GM21825 (cell line): ENCODE data around the gene CTIF.
"Not testable (repeated sequence)": the region's sequence is repeated elsewhere in the genome, so short reads cannot be mapped to it uniquely, and the experiment has no call there.

Source experiments
- ATAC-seq: cut with Tn5 transposase; IDR thresholded peaks from one replicate; pipeline ENCODE4 v1.9.1; 2021; ENCODE audit warnings: mild to moderate bottlenecking, moderate library complexity; ENCODE audit not compliant: unreplicated experiment

Gene CTIF

DNA sequence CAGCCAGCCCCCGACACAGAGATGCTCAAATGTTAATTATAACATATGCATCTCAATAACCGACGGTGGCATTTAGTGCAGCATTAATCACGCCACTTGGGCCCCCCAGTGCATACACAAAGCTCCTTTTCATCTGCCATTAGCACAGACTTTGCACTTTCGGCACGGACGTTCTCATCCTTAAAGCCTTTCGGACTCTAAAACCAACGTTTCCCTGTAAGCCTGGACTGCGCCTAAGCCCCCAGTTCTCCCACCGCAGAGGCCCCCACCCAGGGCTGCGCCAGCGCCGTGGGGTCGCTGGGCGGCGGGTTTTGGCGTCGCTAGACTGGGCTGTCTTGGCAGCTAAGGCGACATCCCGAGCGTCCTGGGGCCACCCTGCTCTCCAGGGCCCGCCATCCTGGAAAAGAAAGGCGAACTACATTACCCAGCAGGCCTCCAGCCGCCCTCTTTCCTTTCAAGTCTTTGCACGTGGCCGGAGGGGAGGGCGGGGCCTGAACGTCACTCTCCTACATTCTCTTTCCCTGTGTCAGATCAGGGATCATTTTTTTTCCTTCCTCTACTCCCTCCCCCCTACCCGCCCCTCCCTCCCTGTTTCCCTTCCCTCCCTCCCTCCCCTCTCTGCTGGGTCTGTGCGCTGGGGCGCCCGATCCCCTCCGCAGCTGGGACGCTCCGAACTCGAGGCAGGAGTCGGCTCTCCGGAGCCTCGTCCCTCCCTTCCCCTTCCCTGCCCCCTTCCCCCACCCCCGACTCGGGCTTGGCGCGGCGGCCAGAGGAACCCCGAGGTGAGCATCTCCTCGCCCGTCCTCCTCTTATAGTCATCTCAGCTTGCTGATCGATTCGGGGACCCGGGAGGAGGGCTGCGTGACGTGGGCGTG is at the start of gene CTIF:
CTIF (plus strand) TSS at position 501 of the 875 bp plus-strand sequence. CDS start 80,535 bp downstream, outside the sequence.
- ATAC-seq = peak; percentile 81

DNA sequence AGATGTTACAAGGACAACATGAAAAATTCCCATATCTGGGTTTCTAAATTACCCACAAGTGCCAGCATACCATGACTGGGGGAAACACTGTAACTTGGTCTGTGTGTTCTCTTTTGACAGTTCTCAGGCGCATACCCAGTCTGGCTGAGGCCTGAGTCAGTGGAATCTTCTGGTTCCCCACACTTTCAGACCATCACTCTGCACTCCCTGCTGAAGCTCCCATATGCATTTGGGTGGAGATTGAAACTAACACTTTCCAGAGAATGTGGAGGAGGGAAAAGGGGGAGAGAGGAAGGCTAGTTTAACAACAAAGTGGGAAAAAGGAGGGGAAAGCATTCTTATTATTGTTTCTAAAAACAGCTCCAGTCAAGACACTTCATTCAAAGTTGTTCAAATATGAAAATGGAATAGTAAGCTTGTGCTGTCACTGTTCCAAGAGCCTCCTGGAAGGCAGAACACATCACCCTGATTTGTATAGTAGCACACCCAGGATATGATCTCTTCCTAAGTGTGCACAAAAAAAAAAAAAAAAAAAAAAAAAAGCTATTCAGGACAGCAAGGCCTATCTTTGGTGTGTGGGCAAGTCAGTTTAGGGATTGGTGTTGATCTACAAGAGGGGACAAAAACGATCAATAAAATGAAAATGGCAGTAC is 48.1 kb upstream of the CTIF start:
- ATAC-seq = no peak

DNA sequence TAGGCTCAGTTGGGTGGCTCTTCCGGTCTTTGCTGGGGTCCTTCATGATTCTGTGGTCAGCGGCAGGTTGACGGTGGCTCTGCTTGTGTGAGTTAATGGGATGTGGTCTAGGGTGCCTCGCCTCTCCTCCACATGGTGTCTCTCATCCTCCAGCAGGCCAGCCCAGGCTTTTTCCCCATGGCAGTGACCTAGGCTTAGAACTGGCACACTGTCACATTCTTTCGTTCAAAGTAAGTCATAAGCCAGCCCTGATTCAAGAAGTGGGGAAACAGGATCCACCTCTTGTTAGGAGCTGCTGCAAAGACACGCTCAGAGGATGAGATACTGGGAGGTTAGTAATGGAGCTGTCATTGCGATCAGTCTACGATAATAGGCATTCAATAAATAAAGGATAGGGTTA is 46.0 kb upstream of the CTIF start:
- ATAC-seq = no peak

DNA sequence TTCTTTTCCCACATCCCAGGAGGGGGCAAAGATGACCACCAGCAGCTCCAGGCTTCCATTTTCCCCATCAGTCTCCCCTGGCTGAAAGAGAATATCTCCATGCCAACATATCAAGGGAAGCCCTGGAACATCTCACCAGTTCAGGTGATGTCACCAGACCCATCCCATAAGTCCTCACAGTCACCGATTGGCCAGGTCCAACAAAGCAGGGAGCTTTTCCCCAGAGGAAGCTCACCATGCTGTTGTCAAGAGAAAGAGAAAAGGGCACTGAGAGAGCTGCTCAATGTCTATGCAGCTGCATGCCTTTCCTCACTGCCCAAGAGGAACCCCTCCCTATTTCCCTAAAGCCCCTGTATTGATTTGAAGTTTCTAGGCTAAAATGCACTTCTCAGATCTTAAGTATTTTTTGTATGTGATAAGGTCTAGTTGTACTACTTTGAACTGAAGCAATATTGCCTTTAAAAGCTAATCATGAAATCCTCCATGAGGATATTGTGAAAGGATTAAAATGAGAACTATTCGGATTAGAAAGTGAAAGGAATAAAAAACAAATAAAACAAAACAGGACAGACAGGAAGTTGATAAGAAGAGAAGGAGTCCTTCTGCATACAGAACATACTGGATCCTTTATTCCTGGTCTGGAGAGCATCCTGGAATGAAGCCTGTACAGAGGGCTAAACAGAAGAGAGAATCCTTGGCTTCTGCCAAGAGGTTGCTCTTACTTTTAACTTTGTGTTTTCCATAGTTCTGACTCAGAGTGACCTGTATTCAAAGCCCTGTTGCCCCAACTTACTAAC is 45.2 kb upstream of the CTIF start:
- no peak for ATAC-seq

DNA sequence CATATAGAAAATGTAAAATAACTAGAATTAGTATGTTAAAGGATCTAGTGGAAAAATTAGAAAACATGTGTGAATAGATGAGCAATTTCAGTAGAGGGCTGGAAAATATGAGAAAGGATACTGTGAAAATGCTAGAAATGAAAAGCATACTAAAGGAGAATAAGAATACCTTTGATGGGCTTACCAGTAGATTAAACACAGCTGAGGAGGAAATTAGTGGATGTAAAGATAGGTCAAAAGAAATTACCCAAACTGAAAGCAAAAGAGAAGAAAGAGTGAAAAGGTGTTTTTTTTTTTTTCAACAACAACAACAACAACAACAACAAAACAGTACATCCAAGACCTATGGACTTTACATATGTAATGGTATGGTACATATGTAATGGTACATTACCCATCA is 41.0 kb upstream of the CTIF start:
- ATAC-seq = no peak

DNA sequence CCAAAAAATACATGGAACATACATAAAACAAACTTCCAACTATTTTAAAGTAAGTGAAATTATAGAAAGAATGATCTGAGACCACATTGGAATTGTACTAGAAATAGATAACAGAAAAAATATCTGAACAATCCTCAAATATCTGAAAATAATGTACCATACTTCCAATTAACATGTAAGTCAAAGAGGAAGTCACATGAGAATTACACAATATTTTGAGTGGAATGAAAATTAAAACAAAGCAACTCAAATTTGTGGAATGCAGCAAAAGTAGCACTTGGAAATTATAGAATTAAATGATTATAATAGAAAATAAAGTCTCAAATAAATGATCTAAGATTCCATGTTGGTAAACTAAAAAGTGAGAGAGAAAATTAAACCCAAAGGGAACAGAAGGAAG is 38.3 kb upstream of the CTIF start:
- ATAC-seq = no peak

DNA sequence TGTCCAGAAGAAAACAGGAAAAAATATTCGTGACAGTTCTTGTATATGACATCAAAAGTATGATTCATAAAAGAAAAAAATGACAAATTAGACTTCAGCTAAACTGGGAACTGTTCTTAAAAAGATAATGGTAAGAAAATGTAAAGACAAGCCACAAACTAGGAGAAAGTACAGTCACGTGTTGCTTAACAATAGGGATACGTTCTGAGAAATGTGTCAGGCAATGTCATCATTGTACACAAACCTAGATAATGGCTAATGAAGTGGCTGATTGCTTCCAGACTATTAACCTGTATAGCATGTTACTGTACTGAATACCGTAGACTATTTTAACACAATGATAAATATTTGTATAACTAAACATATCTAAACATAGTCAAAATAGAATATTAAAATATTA is 35.9 kb upstream of the CTIF start:
- ATAC-seq = no peak

DNA sequence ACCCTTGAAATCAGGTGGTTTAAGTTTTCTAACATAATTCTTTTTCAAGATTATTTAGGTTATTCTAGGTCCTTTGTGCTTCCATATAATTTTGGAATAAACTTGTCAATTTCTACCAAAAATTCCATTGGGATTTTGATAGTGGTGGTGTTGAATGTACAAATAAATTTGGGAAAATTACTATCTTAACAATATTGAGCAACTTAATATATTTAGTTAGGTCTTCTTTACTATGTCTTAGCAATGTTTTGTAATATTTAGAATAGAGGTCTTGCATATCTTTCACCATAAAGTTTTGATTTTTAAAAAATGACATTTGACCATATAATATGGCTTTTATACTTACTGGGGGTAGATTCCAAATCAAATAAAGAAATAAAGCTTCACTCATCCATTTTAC is 34.0 kb upstream of the CTIF start:
- ATAC-seq = no peak

DNA sequence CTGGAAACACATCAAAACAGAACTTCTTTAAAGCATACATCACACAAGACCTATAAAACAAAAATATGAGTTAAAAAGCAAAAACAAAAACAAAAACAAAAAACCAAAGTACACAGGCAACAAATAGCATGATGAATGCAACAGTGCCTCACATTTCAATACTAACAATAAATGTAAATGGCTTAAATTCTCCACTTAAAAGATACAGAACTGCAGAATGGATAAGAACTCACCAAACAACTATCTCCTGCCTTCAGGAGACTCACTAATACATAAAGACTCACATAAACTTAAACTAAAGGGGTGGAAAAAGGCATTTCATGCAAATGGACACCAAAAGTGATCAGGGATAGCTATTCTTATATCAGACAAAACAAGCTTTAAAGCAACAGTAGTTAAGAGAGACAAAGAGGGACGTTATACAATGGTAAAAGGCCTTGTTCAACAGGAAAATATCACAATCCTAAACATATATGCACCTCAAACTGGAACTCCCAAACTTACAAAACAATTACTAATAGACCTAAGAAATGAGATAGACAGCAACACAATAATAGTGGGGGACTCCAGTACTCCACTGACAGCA is 31.8 kb upstream of the CTIF start:
- not testable (repeated sequence) for ATAC-seq

DNA sequence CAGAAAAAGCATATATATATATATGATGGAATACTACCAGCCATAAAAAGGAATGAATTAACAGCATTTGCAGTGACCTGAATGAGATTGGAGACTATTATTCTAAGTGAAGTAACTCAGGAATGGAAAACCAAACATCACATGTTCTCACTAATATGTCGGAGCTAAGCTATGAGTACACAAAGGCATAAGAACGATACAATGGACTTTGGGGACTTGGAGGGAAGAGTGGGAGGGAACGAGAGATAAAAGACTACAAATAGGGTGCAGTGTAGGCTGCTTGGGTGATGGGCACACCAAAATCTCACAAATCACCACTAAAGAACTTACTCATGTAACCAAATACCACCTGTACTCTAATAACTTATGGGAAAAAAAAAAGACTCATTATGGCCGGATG is 26.3 kb upstream of the CTIF start:
- not testable (repeated sequence) for ATAC-seq

DNA sequence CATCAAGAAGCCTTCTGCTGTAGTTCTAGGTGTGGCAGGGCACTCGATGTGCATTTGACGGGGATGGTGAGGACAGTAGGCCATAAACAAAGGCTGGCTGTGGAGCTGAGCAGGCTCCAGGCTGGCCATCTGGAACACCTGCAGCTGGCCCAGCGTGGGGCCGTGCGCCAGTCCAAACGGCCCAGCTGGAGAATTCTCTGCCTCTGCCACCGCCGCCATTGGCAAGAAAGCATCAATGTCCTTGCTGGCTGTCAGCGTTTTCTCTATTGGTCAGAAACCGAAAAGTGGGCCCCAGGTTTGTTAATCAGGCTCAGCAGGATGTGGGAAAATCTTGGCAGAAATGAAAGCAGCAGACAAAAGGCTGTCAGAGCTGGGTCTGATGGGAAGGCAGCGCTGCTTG is 24.0 kb upstream of the CTIF start:
- ATAC-seq = no peak

DNA sequence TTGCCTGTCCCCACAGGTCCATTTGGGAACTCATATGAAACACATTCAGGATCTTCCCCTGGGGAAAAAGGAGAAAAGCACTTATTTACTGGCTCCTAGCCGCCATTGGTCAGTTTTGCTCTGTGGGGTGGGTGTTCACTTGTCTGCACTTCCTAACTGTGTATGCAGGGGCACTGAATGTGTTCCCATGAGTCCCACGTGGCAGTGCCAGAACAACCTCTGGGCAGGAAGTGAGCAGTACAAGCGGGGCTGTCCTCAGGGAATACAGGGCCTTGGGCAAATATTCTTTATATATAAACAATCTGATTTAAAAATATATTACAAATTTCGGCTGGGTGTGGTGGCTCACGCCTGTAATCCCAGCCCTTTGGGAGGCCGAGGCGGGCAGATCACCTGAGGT is 21.8 kb upstream of the CTIF start:
- ATAC-seq = no peak

DNA sequence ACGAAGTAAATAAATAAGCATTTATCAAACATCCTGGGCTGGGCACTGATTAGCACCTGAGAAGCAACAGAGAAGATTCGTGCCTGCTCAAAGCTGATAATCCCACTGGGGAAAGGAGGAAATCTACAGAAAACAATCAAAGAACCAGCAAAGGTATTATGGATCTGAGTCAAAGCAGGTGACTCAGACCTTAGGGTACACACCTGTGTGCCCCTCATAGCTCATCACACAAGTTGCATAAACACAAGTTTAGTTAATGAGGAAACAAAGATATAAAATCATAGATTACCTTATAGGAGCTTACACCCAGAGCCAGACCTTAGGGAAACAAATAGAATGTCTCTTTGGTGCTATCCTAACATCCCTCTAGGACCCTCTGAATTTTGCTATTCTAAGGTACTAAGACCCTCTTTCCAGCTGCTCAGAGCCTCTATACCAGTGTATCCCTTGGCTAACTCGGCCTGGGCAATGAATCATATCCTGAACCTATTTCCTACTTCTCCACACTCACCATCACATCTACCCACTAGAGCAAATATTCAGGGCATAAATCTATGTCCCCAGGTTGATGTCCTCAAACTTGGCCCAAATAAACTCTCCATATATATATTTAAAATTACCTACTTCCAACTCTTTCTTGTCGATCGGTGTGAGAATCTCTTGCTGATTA is 19.3 kb upstream of the CTIF start:
- no peak for ATAC-seq

DNA sequence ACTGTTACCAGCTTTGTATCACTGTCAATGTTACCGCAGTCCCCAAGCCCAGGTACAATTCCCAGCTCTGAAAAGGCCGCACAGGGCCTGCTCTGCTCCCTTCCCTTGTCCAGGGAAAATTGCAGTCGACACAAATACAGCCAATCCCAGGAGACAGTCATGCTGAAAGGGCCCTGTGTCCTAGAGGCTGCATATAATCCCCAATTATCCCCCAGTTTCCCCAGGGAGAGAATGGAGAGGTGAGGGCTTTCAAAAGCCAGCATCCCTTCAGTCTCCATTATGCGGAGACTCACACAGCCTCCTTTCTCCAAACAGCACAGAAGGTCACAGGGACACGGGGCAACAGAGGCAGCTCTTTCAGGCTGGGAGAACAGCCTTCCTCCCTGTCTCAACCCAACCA is 17.1 kb upstream of the CTIF start:
- no peak for ATAC-seq

DNA sequence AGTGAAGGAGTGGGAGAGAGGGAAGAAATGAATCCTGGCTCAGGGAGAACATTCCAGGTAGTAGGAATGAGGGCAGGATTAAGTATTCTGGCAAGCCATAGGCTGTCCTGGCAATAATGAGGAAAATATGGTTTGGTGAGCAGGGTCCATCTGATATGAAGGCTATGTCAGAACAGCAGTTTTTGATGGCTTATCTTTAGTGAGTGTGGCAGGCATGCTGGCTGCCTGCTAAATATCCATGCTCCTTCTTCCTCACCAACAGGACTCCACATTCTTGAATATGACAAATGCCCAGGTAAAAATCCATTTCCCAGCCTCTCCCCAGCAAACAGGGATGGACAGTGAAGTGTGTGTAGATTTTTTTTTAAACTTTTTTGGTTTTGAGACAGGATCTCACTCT is 13.2 kb upstream of the CTIF start:
- ATAC-seq = no peak

DNA sequence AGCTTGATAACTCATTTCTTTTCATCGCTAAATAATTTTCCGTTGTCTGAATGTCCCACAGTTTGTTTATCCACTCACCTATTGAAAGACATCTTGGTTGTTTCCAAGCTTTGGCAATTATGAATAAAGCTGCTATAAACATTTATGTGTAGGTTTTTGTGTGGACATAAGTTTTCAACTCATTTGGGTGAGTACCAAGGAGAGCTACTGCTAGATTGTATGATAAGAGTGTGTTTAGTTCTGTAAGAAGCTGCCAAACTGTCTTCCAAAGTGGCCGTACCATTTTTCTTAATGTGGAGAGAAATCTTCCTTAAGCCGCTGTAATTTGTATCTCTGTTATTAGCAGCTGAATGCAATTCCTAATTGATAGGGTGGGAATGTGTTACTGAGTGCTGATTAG is 11.4 kb upstream of the CTIF start:
- ATAC-seq = no peak

DNA sequence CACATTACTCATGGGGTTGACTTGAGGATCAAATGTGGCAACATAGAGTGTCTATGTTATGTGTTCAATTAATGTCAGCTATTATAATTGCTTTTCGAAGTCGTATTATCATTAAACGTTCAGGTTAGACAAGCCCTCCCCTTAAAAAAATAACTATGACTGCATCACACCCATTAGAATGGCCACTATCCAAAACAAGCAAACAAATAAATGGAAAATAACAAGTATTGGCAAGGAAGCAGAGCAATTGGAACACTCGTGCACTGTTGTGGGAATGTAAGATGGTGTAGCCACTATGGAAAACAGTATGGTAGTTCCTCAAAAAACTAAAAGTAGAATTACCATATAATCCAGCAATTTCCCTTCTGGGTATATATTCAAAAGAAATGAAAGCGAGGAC is 10.0 kb upstream of the CTIF start:
- ATAC-seq = no peak

DNA sequence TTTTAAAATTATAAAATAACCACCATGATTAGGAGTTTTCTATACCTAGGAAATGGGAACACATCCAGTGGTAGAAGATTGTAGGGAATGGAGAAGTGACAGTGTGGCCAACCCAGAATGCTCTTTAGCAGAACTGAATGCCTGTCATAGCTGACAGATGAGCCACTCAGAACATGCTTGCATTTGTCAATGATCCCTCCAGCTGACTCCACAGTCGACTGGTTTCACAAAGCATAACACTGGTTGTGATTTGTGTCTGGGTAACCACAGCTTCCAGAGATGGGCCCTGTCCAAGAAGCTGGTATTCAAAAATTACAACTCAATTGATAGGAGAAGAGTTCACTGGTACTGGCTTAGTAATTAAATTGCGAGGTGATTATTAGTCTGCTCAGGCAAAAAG is 9.0 kb upstream of the CTIF start:
- no peak for ATAC-seq

DNA sequence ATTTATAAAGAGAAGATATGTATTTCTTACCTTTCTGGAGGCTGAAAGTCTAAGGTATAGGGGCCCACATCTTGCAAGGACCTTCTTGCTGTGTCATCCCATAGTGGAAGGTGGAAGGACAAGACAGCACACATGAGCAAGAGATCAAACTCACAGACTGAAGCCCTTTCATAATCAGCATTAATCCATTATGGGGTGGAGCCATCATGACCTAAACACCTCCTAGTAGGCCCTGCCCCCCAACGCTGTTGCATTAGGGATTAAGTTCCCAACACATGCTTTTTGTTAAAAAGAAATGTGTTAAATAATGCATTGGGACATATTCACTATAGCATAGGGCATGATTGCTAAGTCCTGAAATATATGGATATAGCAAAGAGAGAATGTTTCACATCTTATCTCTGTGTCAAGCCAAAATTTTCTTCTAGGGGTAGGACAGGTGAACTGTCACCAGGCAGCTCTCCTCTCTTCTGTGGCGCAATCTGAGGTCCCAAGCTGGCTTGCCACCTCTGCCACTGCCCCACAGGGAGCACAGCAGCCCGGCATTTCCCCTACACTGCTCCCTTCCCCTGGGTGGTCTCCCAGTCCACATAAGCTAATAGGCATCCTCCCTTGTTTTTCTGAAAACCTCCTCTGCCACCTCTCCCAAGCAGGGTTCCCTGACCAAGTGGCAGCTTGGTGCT is 8.3 kb upstream of the CTIF start:
- ATAC-seq = no peak

DNA sequence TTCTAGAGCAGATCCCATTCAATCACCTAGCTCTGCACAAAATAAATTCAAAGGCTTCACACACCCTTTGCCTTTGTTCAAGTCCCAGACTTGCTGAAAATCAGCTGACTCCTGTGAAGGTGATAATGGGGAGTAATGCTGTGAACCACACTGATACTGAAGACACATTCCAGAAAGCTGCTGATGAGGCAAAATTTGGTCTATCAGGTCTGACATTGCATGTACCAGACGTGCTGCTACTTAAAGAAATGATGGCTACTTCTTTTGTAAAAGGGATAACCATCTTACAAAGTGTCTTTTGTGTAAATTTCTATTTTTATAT is 7.8 kb upstream of the CTIF start:
- ATAC-seq = no peak
